ENCODE measurements around the gene CDK18. TPM values are rescaled to one million over a fixed set of nuclear protein-coding genes. Genes with fewer than 3 reads are reported as not detected.

CDK18 gene
- total RNA-seq, 1 donor from 2014 or later, result 0.20 TPM

GRCh38 chr1:205536759-205537361 is 32.4 kb downstream of the CDK18 start:
- no peak for DNase-seq (ENCODE audit: low read depth in 2 of 2)

- DNase-seq (ENCODE audit: low read depth in 2 of 2), result no peak
These were observed 33.0 kb downstream of the CDK18 start for GRCh38 chr1:205537386-205538018.

- DNase-seq (ENCODE audit: low read depth in 2 of 2), result no peak
These were observed 33.9 kb downstream of the CDK18 start for GRCh38 chr1:205538235-205538840.

- no peak for DNase-seq (ENCODE audit: low read depth in 2 of 2)
These were observed 36.9 kb downstream of the CDK18 start for GRCh38 chr1:205541161-205541886.

- peak; percentile 36 to 73 for DNase-seq (ENCODE audit: low read depth in 2 of 2)
These were observed 37.9 kb downstream of the CDK18 start for GRCh38 chr1:205542367-205542766.

- DNase-seq (ENCODE audit: low read depth in 2 of 2), result peak; percentile 96 to 99
These were observed 39.2 kb downstream of the CDK18 start for GRCh38 chr1:205543351-205544301.

GRCh38 chr1:205545001-205545919 is 40.8 kb downstream of the CDK18 start:
- DNase-seq (ENCODE audit: low read depth in 2 of 2), result no peak

- no peak for DNase-seq (ENCODE audit: low read depth in 2 of 2)
These were observed 41.5 kb downstream of the CDK18 start for GRCh38 chr1:205545991-205546390.

- no peak for DNase-seq (ENCODE audit: low read depth in 2 of 2)
These were observed 42.1 kb downstream of the CDK18 start for GRCh38 chr1:205546541-205546940.

- DNase-seq (ENCODE audit: low read depth in 2 of 2), result no peak
These were observed 43.7 kb downstream of the CDK18 start for GRCh38 chr1:205547936-205548827.

GRCh38 chr1:205554026-205554811 is 49.8 kb downstream of the CDK18 start:
- no peak for DNase-seq (ENCODE audit: low read depth in 2 of 2)

- DNase-seq (ENCODE audit: low read depth in 2 of 2), result no peak
These were observed 57.2 kb downstream of the CDK18 start for GRCh38 chr1:205561501-205562203.

GRCh38 chr1:205563927-205564441 is 59.5 kb downstream of the CDK18 start:
- no peak for DNase-seq (ENCODE audit: low read depth in 2 of 2)

- DNase-seq (ENCODE audit: low read depth in 2 of 2), result no peak
These were observed 61.3 kb downstream of the CDK18 start for GRCh38 chr1:205565799-205566198.

- DNase-seq (ENCODE audit: low read depth in 2 of 2), result no peak
These were observed 63.2 kb downstream of the CDK18 start for GRCh38 chr1:205567716-205568115.

GRCh38 chr1:205568135-205568468 is 63.6 kb downstream of the CDK18 start:
- no peak for DNase-seq (ENCODE audit: low read depth in 2 of 2)

Measured in lung microvascular endothelial cell (primary cell).